Measurements from ENCODE around the gene FGFR4.
A peak's percentile ranks its signal among the peaks of the same experiment; 100 is the strongest.

Gene FGFR4

DNA sequence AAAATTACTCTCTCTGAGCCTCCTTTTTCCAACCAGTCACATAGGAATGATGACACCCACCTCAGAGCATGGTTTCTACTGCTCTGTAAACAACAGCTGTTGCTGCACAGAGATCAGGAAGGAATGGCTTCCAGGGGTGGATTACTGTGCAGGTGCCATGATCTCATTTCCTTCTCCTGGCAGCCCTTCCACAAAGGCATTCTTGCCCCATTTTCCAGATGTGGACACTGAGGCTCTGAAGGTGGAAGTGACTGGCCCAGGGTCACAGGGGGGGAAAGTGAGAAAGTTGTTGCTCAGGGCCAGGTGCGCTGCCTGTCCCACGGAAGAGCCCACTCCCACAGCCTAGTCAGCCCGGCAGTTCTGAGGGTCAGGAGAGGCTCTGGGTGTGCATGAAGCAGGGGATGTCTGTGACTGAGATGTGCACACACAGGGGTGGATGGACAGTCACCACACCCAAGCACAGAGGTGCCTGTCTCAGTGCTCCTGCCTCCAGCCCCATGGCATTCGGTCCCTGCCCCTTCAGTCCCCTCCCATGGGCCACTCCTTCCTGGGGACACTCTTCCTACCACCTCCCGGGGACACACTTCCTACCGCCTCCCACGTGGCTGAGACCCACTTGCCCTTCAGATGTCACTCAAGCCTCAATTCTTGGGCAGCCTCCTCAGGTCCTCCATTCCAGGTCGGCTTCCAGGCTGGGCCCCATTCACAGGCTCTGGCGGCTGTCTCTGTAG lies 17.0 kb downstream of the FGFR4 start:
- no peak for DNase-seq (ENCODE audit: low read depth)

DNA sequence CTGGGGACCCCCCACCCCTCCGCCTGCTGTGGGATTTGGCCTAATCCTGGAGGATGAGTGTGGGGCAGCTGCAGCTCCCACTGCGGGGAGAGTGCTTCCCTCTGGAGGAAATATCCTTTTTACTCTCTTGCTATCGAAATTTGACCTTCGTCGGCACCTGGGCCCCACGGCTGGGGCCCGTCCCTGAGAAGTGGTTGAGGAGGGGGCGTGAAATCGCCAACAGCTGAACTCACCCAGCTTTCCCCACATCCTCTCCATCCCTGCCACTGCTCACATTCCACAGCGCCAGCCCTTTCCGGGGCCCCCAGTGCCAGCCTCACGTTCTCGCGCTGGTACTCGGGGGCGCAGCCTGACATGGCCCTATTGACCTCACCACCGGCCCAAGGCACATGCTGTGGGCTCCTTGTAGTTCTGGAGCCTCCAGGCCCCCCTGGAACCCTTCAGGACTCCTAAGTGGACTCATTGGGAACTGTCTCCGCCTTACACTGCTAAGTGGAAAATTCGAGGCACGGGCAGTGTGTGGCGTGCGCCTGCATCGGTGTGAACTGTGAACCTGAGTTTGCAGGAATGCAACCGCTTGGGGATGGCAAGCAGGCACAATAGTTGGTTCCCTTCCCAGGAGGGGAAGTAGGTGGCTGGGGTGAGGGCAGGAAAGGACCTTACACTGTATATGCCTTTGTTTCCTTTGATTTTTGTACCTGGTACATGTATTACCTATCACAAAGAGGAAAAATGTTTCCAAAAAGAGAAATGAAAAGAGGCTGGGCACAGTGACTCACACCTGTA lies 19.2 kb downstream of the FGFR4 start:
- no peak for DNase-seq (ENCODE audit: low read depth)

- no peak for DNase-seq (ENCODE audit: low read depth)
Measured at GRCh38 chr5:177107159-177107558, 20.4 kb downstream of the FGFR4 start.

GRCh38 chr5:177109810-177110209 lies 23.1 kb downstream of the FGFR4 start:
- no peak for DNase-seq (ENCODE audit: low read depth)

- peak; percentile 67 for DNase-seq (ENCODE audit: low read depth)
Measured at GRCh38 chr5:177111720-177112394, 25.1 kb downstream of the FGFR4 start.

DNA sequence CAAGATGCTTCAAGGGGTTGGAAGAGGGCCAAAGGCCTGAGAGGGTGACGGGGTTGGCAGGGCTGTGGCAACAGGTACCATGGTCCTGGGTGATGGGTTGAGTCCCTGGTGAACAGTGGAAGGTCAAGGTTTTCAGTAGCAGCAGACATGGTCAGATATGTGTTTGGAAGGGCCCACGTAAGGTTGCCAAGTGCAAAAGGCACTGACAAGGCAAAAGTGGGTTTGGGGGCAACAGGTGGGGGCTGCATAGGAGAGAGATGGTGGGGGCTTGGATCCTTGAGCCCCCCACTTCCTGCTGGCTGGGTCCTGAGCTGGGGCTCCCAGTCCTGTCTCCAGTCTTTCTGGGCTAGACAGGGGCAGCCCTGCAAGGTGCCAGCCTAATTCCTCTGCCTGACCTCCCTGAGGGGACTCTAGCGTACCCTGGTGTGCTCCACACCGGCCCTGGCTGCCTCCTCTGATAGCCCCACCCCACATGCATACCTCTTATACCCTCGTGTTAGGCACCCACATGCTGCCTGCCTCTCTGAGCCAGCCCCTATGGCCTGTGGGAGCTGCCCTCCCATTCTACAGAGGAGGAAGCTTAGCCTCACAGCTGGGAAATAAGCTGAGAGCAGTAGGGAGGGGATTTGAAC lies 26.0 kb downstream of the FGFR4 start:
- no peak for DNase-seq (ENCODE audit: low read depth)

DNA sequence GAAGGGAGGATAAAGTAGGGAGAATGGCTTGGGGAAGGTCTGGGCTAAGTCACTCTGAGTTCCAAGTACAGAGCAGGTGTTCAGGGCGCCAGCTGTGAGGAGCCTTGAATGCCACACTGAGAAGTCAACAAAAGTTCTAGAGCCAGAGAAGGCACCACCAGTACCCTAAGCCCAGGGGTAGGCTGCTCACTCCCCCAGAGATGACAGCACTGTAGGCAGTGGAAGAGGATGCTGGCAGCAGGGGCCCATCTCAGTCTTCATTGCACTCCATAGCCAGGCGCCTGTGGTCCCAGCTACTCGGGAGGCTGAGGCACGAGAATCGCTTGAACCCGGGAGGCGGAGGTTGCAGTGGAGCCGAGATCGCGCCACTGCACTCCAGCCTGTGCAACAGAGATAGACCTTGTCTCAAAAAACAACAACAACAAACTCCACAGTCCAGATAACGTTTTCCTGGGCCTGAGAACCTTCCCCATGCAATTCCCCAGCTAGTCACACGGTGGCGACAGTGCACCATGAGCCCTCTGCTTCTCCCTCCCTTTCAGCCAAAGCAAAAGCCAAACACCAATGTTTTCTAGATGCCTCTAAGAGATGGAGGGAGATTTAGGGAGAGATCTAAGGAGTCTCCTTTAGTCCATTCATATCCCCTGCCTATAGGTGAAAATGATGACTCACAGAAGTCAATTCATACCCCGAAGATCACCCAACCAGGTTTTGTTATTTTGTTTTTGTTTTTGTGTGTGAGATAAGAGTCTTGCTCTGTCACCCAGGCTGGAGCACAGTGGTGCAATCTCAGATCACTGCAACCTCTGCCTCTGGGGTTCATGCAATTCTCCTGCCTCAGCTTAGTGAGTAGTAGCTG lies 27.1 kb downstream of the FGFR4 start:
- DNase-seq (ENCODE audit: low read depth): peak; percentile 80

DNA sequence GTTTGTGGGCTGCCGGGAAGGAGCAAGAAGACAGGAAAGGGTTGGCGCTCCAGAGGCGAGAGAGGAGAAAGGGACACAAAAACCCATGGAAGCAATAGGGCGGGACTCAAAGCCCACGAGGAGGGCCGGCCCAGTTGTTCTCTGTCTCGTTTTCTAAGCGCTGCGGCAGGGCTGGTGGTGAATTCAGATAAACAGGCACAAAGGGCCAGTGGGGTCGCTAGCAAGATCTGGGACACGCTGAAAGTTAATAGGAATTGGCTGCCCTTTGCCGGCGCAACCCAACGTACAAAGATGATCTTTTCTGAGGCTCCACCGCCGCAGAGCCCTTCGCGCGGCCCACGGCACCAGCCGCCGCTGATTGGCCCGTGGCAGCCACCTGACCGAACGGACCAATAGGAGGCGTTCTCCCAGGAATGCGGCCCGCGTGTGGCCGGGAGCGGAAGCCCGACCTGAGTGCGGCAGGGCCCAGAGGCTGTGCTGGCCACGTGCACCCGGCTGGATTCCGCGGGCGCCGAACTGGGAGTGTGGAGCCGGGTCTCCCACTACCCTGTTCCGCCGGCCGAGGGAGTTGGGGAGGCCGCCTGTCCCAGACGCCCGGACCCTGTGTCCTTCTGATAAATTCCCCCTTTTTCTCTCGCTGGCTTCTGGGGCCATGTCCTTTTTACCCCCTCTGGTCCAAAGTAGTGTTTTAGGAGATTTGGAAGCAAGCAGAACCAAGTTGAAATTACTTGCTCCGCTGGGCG lies 30.1 kb downstream of the FGFR4 start:
- no peak for DNase-seq (ENCODE audit: low read depth)

DNA sequence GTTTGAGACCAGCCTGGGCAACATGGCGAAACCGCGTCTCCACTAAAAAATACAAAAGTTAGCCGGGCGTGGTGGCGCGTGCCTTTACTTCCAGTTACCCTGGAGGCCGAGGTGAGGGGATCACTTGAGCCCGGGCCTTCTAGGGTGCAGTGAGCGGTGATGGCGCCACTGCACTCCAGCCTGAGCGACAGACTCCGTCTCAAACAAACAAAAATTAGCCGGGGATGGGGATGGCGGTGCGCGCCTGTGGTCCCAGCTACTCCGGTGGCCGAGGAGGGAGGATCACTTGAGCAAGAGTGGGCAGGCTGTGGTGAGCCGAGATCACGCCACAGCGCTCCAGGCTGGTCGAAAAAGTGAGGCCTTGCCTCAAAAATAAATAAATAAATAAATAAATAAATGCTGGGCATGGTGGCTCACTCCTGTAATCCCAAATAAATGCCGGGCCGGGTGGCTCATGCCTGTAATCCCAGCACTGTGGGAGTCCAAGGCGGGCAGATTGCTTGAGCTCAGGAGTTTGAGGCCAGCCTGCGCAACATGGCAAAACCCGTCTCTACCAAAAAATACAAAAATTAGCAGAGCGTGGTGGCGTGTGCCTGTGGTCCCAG lies 30.8 kb downstream of the FGFR4 start:
- DNase-seq (ENCODE audit: low read depth): no peak

- DNase-seq (ENCODE audit: low read depth): no peak
Measured at GRCh38 chr5:177122566-177122965, 35.9 kb downstream of the FGFR4 start.

- no peak for DNase-seq (ENCODE audit: low read depth)
Measured at GRCh38 chr5:177123789-177124485, 37.2 kb downstream of the FGFR4 start.

DNA sequence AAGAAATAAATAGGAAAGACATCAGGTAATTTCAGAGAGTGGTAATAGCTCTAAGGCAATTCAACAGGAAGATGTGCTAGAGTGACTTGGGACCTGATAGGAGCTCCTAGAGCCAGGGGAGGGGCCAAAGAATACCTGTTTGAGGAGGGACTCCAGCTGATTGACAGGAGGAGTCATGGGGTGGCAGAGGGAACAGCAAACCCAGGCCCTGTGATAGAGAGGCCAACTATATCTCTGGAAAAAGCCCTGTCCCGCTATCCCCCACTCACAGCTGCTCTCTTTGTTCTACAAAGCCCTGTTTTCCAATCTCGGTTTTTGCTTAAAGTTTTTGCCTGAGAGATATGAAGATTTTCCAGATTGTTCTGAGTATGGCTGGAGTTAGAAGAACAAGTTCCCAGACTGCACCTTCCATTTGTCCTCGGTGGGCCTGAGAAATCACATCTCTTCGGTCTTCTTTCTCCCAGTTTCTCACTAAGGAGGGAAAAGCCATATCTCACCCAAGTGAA lies 37.8 kb downstream of the FGFR4 start:
- no peak for DNase-seq (ENCODE audit: low read depth)

DNA sequence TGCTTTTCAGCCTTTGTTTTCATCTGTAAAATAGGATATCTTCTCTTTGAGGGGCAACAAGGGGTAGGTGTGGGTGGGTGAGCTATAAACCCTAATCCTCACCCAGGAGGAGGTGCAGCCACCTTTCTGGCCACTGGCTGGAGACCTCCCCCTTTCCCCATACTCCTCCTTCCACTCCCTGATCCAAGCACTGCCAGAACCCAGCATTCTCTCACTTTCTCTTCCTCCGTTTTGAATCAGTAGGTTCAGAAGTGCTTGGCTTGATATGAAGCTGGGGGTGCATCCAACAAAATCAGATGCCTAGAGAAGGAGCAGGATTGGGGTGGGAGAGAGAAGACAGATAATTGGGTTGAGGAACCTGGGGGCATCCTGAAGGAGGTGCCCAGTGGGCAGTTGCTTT lies 40.1 kb downstream of the FGFR4 start:
- no peak for DNase-seq (ENCODE audit: low read depth)

DNA sequence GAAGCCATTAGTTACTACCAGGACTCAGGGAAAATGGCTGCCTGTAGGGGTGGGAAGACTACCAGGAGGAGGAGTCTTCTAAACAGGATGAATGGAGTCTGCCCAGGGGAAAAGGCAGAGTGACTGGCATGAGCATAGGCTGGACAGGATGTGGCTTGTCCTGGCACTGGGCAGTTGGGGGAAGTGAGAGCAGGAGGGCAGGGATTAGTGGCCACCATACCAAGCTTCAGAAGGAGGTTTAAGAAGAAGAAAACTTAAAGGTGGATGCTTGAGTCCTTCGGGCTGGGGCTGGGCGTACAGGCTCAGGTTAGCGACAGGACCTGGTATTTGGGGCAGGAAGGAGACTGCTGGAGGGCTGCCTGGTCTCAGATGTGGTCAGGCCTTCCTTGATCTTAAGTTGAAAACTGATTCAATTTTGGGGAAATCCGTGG lies 41.9 kb downstream of the FGFR4 start:
- peak; percentile 20 for DNase-seq (ENCODE audit: low read depth)

DNA sequence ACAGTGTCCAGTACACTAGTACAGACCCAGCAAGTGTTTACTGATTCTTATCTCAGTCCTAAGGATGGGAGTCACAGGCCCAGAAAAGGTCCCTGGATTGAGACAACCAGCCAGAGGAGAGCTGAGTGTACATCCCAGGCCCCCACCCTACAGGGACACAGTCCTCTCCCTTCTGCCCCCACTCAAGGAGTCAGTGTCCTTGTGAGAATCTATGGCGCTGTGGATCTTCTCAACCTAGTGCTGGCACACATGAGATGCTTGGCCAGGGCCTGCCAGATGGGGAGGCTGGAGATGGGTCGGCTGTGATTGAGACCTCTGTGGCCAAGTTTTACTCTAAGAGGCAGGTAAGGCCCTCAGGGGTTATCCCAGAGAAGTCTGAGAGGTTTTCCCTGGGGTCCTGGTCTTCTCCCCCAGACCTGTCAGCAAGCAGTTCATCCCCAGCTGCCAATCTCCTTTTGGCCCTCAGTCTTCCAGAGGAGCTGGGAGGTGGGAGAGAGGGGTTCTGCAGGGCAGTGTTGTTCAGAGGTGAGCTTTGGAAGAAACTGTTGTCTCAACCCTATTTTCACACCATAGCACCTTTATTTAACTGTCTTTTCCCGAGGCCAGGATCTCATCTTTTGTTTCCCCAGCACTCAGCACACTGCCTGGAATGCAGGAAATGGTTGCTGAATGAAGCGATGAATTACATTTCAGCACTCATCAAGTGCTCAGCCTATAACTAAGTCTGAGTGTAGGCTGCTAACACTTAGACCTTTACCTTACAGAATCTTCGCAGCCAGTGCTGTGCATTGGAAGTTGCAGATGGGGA lies 43.7 kb downstream of the FGFR4 start:
- DNase-seq (ENCODE audit: low read depth): peak; percentile 54

- DNase-seq (ENCODE audit: low read depth): no peak
Measured at GRCh38 chr5:177131019-177131320, 44.3 kb downstream of the FGFR4 start.

- peak; percentile 21 for DNase-seq (ENCODE audit: low read depth)
Measured at GRCh38 chr5:177131352-177132135, 44.8 kb downstream of the FGFR4 start.
